GM19372 (cell line): ENCODE results near the gene CDK8.
"Not testable (repeated sequence)": the region's sequence is repeated elsewhere in the genome, so short reads cannot be mapped to it uniquely, and the experiment has no call there.

ENCODE experiments used
- ATAC-seq: cut with Tn5 transposase; IDR thresholded peaks from one replicate; pipeline ENCODE4 v1.9.1; 2021; ENCODE audit warnings: mild to moderate bottlenecking, low read depth, moderate library complexity; ENCODE audit not compliant: unreplicated experiment

The CDK8 gene

DNA sequence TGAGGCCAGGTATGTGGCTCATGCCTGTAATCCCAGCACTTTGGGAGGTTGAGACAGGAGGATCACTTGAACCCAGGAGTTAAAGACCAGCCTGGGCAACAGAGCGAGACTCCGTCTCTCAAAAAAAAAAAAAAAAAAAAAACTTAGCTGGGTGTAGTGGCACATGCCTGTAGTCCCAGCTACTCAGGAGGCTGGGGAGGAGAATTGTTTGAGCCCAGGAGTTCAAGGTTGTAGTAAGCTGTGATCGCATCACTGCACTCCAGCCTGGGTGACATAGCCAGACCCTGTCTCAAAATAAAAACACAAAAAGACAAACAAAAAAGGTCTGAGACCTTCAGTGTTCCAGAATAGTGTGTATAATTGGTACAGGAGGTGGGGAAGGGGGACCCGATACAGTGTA lies 1.9 kb upstream of the CDK8 start:
- not testable (repeated sequence) for ATAC-seq

DNA sequence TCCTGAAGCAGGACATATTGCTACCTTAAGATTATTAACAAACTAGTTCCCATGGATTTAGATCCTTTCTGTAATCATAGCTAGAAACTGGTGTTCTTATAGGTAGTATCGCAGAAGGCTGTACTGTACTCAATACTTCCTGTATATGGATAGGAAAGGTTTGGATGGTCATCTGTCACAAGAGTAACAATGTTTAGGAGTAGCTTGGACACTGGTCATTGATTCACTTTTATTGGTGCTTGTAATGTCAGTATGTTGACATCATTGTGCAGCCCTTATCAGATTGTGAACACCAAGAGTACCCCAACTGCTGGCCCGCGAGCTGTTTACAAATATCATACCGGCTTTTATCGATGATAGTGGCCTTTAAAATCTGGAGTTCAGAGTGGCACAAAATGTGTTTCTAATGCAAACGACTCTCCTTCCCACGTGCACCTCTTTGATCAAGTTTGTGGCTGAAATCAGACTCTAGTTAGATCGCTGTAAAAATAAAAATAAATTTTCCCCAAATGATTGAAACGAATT lies 605 bp upstream of the CDK8 start:
- no peak for ATAC-seq

DNA sequence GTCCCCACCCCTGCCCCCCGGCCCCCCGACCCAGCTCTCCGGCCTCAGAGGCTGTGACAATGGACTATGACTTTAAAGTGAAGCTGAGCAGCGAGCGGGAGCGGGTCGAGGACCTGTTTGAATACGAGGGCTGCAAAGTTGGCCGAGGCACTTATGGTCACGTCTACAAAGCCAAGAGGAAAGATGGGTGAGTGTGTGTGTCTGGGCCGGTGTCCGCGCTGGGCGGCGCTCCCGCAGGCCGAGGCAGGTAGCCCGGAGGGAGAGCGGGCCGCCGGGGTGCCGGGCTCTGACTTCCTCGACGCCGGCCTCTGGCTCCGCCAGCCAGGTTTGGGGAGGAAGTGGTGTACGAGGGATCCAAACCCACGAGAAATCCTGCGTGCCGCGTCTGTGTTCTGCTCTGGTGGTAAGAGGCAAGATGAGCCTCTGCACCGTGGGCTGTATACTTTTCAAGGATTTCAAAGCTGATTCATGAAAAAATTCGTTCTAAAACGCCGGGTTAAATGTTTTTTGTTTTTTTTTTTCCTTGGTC lies 718 bp downstream of the CDK8 start:
- peak; percentile 43 for ATAC-seq

DNA sequence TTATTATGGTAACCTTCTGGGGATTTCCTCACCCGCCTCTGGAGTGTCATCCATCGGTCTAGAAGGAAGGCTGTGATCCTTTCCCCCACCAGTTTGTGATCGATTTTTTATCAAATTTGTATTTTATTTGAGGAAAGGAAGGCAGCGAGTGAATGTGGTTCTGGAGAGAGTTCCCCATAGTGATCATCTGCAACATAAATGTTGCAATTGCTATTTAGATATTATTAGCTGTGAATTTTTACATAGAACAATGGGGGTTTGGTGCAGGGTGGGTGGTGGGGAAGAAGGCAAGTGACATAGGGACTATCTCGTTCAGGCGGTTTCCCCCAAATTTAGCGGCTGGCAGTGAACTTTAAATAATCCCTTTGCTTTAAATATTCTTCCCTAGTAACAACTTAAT lies 1.2 kb downstream of the CDK8 start:
- ATAC-seq, result no peak

GRCh38 chr13:26255691-26256277 lies 1.9 kb downstream of the CDK8 start:
- ATAC-seq, result no peak

DNA sequence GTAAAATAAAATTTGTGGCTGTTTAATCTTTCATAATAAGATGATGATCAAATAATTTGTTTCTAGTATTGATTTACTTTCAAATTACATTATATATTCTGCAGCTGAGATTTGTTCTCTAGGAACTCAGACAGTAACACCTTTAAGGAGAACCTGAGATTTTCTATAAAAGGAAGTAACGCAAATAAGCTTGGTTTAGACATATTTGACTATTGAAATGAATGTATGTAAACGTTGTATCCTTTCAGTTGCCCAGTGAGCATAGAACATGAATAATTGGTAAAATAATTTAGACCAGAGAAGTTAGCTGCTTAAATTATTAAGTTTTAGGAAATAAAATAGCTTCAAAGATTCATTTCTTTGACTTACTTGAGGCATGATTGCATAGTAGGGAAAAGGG lies 3.1 kb downstream of the CDK8 start:
- no peak for ATAC-seq

DNA sequence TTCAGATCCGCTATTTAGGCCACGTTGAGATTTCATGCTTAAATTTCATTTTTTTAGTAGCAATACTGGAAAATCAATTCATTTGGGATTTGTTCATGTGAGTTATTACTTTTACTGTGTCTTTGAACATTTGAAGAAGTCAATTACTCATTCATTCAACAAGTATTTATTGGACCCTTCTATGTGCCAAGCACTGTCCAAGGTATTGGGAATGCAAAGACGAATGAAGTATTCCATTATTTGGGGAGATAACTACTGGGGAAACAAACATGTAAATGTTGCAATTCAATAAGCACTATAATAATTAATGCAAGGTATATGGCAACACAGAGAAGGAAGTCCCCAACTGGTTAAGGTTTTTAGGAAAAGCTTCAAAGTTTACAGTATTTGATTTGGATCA lies 5.7 kb downstream of the CDK8 start:
- ATAC-seq, result no peak

- ATAC-seq, result no peak
Observed at GRCh38 chr13:26262156-26262555, 8.2 kb downstream of the CDK8 start.

DNA sequence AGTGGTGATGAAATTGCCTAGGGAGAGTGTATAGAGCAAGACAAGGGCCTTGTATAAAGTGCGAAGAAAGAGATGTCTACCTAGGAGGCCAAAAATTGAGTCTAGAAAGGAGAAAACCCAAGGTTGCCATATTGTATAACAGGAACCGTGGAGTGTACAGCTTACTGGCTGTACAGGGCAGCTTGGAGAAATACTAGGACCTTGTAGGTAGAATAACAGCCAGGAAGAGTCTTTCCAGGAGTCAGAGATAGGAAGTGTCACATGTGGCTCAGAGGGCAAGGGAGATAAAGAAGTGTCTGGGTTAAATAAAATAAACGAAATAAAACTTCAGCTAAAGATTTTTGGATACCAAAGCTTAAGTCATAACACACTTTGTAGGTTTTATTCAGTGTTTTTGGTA lies 12.4 kb downstream of the CDK8 start:
- ATAC-seq, result no peak

- ATAC-seq, result no peak
Observed at GRCh38 chr13:26270707-26271106, 16.8 kb downstream of the CDK8 start.

DNA sequence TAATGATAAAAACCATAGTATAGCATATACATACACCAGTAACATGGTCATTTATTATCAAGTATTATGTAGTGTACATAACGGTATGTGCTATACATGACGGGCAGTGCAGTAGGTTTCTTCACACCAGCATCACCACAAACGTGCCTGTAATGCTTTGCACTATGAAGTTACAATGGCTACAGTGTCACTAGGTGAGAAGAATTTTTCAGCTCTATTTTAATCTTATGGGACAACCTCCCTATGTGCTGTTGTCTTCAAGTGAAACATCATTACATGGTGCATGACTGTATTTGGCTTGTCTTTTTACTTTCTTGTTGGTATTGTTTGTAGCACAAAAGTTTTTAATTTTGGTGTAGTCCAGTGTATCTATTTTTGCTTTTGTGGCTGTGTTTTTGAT lies 18.7 kb downstream of the CDK8 start:
- no peak for ATAC-seq

DNA sequence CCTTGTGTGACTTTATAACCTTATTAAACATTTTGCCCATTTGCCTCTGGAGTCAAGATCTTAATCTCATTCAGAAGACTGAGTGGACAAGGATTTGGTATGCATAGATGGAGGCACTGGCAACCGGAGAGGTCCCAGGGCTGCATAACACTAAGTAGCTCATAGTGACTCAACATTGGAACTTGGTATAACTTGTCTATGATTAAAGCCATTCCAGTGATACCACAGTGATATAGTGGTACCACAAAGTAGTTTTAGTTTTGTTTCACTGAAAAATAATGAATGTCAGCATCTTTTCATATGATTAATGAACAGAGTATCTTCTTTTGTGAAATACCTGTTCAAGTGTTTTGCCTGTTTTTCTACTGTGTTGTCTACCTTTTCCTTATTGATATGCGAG lies 26.4 kb downstream of the CDK8 start:
- ATAC-seq, result no peak

DNA sequence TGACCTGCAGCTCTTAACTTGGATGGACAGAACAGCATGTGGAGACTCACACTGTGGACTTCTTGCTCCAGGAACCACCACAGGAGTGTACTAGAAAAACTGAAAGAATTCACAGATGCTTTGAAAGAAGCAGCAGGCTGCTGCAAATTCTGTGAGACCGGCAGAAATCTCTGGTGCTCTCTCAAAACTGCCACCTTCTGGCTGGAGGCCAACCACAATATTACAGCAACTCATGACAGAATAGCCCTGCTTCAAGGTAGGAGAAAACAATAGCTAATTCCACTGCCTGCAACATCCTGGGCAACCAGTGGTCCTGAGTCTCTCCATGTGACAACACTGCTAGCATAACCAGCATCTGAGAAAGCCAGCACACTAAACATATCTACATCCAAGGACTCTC lies 26.9 kb downstream of the CDK8 start:
- no peak for ATAC-seq

DNA sequence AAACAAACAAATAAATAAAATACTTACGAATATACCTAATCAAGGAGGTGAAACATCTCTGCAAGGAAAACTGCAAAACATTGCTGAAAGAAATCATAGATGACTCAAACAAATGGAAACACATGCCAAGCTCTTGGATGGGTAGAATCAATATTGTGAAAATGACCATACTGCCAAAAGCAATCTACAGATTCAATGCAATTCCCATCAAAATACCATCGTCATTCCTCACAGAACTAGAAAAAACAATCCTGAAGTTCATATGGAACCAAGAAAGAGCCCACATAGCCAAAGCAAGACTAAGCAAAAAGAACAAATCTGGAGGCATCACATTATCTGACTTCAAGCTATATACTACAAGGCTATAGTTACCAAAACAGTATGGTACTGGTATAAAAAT lies 32.0 kb downstream of the CDK8 start:
- not testable (repeated sequence) for ATAC-seq

- not testable (repeated sequence) for ATAC-seq
Observed at GRCh38 chr13:26288838-26289237, 34.9 kb downstream of the CDK8 start.

DNA sequence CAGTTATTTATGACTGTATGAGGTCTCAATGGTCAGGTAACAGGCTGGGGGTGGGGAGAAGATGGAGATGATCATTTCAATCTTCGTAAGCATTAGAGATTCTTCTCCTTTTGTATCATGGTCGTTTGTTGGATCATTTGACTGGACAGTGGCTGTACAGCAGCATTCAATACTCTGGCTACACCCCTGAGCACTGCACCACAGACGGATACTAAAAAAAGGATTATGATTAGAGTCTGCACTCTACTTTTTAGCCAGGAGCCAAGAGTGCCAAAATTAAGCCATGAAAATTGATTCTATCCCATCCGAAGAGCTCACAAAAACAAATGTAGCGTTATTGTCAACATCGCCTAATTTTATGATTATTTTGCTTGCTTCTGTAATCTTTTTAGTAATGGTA lies 41.9 kb downstream of the CDK8 start:
- ATAC-seq, result no peak

DNA sequence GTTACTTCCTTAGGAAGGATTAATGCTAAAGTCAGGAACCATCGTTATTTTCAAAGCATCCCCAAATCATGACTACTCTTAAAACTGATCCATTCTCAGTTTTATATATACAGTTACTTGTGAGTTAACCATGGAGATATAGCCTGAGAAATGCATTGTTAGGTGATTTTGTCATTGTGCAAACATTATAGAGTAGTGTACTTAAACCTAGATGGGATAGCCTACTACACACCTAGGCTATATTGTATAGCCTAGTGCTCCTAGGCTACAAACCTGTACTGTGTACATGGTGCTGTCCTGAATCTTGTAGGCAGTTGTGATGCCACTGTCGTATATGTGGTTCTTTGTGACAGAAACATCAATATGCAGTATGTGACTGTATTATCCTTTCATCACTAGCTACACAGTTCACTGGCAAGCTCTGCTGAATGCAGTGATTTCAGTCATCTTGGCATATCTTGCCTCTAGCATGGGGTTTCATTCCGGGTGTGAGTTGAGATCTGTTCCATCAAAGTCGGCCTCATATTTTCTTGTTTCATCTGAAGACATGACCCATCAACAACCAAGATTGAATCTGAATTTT lies 45.3 kb downstream of the CDK8 start:
- ATAC-seq, result no peak

DNA sequence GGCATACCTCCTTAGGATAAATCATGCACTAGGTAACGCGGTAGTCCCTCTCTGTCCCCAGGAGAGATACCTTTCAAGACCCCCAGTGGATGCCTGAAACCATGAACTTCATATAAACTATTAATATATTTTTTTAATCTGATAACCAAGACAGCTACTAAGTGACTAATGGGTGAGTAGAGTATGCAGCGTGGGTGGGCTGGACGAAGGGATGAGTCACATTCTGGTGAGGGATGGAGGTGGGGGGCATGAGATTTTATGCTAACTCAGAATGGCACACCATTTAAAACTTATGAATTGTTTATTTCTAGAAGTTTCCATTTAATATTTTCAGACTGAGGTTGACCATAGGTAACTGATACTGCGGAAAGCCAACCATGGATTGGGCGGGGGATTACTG lies 46.2 kb downstream of the CDK8 start:
- ATAC-seq, result no peak

- ATAC-seq, result no peak
Observed at GRCh38 chr13:26305676-26306075, 51.7 kb downstream of the CDK8 start.

DNA sequence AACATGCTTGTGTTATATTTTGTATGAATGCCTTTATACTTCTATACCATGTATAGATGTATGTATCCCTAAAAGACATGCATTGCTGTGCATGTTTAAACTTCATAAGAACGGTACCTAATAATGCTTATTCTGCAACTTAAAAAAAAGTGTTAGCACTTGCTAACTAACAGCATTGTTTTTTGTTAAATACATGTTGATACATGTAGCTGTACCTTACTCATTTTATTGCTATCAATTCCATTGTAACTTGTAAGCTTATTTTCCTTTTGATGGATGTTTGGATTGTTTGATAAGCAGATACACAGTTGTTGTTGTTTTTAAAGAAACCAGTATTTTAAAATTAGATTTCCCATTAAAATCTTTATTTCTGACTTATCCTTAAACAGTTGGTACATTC lies 53.8 kb downstream of the CDK8 start:
- no peak for ATAC-seq

DNA sequence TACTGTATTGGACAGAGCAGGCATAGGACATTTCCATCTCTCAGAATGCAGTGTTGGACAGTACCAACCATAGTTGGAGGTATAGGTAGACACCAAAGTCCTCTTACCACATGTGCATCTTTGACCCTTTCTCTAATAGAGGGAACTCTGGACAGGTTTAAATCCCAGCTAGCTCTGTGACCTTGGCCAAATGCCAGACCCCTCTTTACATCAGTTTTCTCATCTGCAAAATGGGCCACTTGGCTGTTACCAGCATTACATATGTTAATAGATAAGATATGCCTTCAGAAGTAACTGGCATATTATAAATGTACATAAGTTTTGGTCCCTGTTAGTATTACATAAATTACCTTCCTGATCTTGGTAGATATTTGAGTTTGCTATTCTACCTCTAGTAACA lies 54.3 kb downstream of the CDK8 start:
- ATAC-seq, result no peak

GRCh38 chr13:26308836-26309235 lies 54.9 kb downstream of the CDK8 start:
- no peak for ATAC-seq
